ENCODE data around the gene SLC5A1. TPM values are rescaled to one million over a fixed set of nuclear protein-coding genes. Genes with fewer than 3 reads are reported as not detected.

Gene SLC5A1
- total RNA-seq, 1 experiment from 2014 or later, result not detected

DNA sequence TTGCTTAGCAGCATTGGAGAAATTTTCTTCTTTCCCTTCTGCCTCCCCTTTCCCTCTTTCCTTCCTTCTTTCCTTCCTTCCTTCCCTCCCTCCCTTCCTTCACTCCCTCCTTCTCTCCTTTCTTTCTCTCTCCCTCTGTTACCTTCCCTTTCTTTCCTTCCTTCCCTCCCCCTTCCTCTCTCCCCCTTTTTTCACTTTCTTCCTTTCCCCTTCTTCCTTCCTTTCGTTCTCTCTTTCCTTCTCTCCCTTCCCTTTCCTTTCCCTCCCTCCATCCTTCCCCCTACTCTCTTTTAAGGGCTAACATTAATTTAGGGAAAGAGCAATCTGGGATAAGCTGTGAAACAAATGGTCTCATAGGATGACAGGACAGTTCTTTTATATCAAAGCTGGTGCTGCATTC, 34.1 kb downstream of the SLC5A1 start:
- Mint-ChIP-seq H3K27me3 (ENCODE audit: low read depth) (no peaks in the 10 kb centered on the region; the same call in 1 of the 2 replicates), H3K27ac (no peak overlapping the region), H3K4me3 (no peak overlapping the region), H3K36me3 (no peaks in the 10 kb centered on the region), H3K9me3 (no peaks in the 10 kb centered on the region), H3K4me1 (no peaks in the 10 kb centered on the region)
- POLR2A ChIA-PET, result no interaction called here
- DNase-seq (ENCODE audit: low spot score) (no peak), ATAC-seq (no peak)
- TF ChIP-seq FOXJ3 (CRISPR knock-in tag; IDR thresholded peaks at IDR 0.05; ENCODE audit: borderline replicate concordance), result no peak
- no peak for TF ChIP-seq ZNF416 (CRISPR knock-in tag; IDR thresholded peaks at IDR 0.05)
- TF ChIP-seq, protein P1, sequence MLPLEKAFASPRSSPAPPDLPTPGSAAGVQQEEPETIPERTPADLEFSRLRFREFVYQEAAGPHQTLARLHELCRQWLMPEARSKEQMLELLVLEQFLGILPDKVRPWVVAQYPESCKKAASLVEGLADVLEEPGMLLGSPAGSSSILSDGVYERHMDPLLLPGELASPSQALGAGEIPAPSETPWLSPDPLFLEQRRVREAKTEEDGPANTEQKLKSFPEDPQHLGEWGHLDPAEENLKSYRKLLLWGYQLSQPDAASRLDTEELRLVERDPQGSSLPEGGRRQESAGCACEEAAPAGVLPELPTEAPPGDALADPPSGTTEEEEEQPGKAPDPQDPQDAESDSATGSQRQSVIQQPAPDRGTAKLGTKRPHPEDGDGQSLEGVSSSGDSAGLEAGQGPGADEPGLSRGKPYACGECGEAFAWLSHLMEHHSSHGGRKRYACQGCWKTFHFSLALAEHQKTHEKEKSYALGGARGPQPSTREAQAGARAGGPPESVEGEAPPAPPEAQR (CRISPR knock-in tag; IDR thresholded peaks at IDR 0.05), result no peak
- no peak for TF ChIP-seq NFYB (CRISPR knock-in tag; conservative IDR thresholded peaks at IDR 0.05; ENCODE audit: low read depth)
- no peak for TF ChIP-seq NFATC4 (CRISPR knock-in tag; IDR thresholded peaks at IDR 0.05)
- TF ChIP-seq, protein P2, sequence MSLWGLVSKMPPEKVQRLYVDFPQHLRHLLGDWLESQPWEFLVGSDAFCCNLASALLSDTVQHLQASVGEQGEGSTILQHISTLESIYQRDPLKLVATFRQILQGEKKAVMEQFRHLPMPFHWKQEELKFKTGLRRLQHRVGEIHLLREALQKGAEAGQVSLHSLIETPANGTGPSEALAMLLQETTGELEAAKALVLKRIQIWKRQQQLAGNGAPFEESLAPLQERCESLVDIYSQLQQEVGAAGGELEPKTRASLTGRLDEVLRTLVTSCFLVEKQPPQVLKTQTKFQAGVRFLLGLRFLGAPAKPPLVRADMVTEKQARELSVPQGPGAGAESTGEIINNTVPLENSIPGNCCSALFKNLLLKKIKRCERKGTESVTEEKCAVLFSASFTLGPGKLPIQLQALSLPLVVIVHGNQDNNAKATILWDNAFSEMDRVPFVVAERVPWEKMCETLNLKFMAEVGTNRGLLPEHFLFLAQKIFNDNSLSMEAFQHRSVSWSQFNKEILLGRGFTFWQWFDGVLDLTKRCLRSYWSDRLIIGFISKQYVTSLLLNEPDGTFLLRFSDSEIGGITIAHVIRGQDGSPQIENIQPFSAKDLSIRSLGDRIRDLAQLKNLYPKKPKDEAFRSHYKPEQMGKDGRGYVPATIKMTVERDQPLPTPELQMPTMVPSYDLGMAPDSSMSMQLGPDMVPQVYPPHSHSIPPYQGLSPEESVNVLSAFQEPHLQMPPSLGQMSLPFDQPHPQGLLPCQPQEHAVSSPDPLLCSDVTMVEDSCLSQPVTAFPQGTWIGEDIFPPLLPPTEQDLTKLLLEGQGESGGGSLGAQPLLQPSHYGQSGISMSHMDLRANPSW (CRISPR knock-in tag; conservative IDR thresholded peaks at IDR 0.05; ENCODE audit: low read depth), result no peak
- TF ChIP-seq CREB1 (CRISPR knock-in tag; IDR thresholded peaks at IDR 0.05), result no peak
- TF ChIP-seq, protein P3, sequence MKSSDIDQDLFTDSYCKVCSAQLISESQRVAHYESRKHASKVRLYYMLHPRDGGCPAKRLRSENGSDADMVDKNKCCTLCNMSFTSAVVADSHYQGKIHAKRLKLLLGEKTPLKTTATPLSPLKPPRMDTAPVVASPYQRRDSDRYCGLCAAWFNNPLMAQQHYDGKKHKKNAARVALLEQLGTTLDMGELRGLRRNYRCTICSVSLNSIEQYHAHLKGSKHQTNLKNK (CRISPR knock-in tag; IDR thresholded peaks at IDR 0.05), result no peak
- no peak for TF ChIP-seq ZNF423 (CRISPR knock-in tag; IDR thresholded peaks at IDR 0.05)
- TF ChIP-seq FOXK1 (CRISPR knock-in tag; IDR thresholded peaks at IDR 0.05), result no peak
- no peak for TF ChIP-seq SMAD4 (CRISPR knock-in tag; IDR thresholded peaks at IDR 0.05)
- CTCF ChIA-PET, result no interaction called here

DNA sequence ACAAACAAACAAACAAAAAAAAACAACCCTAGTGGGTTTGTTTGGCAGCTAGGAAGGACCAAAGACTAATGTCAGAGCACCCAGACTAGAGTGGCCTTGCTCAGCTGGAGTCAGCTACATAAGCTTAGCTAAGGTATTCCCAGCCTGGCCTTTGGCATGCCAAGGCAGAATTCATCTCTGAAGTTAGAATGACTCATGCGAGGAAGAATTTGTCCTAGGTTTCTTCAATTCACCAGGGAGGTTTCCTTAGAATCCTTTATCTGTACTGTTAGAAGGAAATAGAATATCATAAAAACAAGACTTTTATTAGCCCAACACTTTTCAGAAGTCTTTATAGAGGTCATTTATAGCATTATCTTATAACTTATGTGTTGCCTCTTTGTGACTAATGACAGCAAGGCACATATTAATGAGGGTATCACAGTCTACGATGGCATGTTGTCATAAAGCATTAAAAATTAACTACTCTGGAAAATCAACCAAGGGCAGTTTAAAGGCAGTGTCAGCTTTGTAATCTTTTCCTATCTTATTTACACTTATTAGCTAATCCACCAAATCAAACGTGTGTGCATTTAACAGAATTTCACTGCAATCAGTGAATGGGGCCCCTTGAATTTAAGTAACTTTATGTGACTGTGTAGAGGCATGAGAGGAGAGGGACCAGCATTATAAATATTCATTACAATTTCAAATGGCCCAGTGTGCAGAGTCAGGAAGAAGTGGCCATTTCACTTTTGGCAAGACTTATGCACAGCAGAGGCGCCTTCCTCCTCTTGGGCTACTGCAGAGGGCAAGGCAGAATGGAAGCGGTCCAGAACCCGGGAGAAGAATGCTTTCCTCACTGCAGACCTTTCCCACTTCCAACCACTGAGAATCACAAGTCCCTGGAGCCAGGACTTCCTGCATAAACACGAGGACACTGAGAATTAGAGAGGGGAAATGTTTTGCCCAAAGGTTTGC, 36.3 kb downstream of the SLC5A1 start:
- no peaks in the 10 kb centered on the region for H3K4me1 Mint-ChIP-seq
- ATAC-seq (peak; percentile 60; the same call in 1 of the 2 replicates), DNase-seq (ENCODE audit: low spot score) (no peak)
- H3K9me3 Mint-ChIP-seq, result no peaks in the 10 kb centered on the region
- no peak overlapping the region for H3K27ac Mint-ChIP-seq
- H3K36me3 Mint-ChIP-seq, result no peaks in the 10 kb centered on the region
- ChIA-PET CTCF (interaction anchor here (0.7 to 9.6 kb wide), 5 partner anchors 18 to 109 kb away, joined by 4 to 137 read pairs (median 5); partner anchors contain the start of gene SLC5A1), POLR2A (no interaction called here)
- peaks cover 2% of the 10 kb centered on the region; the same call in 1 of the 2 replicates for H3K27me3 Mint-ChIP-seq (ENCODE audit: low read depth)
- no peak overlapping the region for H3K4me3 Mint-ChIP-seq
- TF ChIP-seq HMGA2 (CRISPR knock-in tag; IDR thresholded peaks at IDR 0.05), result no peak
- TF ChIP-seq ATF1 (CRISPR knock-in tag; IDR thresholded peaks at IDR 0.05), result no peak
- no peak for TF ChIP-seq TP53 (CRISPR knock-in tag; IDR thresholded peaks at IDR 0.05)
- no peak for TF ChIP-seq JUN (CRISPR knock-in tag; IDR thresholded peaks at IDR 0.05)
- TF ChIP-seq, protein P4, sequence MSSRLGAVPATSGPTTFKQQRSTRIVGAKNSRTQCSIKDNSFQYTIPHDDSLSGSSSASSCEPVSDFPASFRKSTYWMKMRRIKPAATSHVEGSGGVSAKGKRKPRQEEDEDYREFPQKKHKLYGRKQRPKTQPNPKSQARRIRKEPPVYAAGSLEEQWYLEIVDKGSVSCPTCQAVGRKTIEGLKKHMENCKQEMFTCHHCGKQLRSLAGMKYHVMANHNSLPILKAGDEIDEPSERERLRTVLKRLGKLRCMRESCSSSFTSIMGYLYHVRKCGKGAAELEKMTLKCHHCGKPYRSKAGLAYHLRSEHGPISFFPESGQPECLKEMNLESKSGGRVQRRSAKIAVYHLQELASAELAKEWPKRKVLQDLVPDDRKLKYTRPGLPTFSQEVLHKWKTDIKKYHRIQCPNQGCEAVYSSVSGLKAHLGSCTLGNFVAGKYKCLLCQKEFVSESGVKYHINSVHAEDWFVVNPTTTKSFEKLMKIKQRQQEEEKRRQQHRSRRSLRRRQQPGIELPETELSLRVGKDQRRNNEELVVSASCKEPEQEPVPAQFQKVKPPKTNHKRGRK (CRISPR knock-in tag; IDR thresholded peaks at IDR 0.05; ENCODE audit: borderline replicate concordance), result no peak
- TF ChIP-seq, protein P5, sequence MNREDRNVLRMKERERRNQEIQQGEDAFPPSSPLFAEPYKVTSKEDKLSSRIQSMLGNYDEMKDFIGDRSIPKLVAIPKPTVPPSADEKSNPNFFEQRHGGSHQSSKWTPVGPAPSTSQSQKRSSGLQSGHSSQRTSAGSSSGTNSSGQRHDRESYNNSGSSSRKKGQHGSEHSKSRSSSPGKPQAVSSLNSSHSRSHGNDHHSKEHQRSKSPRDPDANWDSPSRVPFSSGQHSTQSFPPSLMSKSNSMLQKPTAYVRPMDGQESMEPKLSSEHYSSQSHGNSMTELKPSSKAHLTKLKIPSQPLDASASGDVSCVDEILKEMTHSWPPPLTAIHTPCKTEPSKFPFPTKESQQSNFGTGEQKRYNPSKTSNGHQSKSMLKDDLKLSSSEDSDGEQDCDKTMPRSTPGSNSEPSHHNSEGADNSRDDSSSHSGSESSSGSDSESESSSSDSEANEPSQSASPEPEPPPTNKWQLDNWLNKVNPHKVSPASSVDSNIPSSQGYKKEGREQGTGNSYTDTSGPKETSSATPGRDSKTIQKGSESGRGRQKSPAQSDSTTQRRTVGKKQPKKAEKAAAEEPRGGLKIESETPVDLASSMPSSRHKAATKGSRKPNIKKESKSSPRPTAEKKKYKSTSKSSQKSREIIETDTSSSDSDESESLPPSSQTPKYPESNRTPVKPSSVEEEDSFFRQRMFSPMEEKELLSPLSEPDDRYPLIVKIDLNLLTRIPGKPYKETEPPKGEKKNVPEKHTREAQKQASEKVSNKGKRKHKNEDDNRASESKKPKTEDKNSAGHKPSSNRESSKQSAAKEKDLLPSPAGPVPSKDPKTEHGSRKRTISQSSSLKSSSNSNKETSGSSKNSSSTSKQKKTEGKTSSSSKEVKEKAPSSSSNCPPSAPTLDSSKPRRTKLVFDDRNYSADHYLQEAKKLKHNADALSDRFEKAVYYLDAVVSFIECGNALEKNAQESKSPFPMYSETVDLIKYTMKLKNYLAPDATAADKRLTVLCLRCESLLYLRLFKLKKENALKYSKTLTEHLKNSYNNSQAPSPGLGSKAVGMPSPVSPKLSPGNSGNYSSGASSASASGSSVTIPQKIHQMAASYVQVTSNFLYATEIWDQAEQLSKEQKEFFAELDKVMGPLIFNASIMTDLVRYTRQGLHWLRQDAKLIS (CRISPR knock-in tag; IDR thresholded peaks at IDR 0.05; ENCODE audit: borderline replicate concordance), result no peak
- TF ChIP-seq ZNF263 (CRISPR knock-in tag; IDR thresholded peaks at IDR 0.05; ENCODE audit: low read depth), result no peak
- TF ChIP-seq FOXK1 (CRISPR knock-in tag; IDR thresholded peaks at IDR 0.05), result no peak
- TF ChIP-seq, protein P6, sequence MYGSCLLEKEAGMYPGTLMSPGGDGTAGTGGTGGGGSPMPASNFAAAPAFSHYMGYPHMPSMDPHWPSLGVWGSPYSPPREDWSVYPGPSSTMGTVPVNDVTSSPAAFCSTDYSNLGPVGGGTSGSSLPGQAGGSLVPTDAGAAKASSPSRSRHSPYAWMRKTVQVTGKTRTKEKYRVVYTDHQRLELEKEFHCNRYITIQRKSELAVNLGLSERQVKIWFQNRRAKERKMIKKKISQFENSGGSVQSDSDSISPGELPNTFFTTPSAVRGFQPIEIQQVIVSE (CRISPR knock-in tag; IDR thresholded peaks at IDR 0.05; ENCODE audit: borderline replicate concordance), result no peak
- TF ChIP-seq SMAD4 (CRISPR knock-in tag; IDR thresholded peaks at IDR 0.05), result no peak
- no peak for TF ChIP-seq NR3C1 (CRISPR knock-in tag; conservative IDR thresholded peaks at IDR 0.05; ENCODE audit: low read depth)
- no peak for TF ChIP-seq NFYB (CRISPR knock-in tag; conservative IDR thresholded peaks at IDR 0.05; ENCODE audit: low read depth)
- TF ChIP-seq, protein P7, sequence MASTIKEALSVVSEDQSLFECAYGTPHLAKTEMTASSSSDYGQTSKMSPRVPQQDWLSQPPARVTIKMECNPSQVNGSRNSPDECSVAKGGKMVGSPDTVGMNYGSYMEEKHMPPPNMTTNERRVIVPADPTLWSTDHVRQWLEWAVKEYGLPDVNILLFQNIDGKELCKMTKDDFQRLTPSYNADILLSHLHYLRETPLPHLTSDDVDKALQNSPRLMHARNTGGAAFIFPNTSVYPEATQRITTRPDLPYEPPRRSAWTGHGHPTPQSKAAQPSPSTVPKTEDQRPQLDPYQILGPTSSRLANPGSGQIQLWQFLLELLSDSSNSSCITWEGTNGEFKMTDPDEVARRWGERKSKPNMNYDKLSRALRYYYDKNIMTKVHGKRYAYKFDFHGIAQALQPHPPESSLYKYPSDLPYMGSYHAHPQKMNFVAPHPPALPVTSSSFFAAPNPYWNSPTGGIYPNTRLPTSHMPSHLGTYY (CRISPR knock-in tag; IDR thresholded peaks at IDR 0.05), result no peak

All from WTC11 (cell line).